Measurements from ENCODE around the gene STAB1.

GRCh38 chr3:52544937-52545336 lies 49.8 kb downstream of the STAB1 start:
- TF ChIP-seq EZH2 (IDR thresholded peaks at IDR 0.05; ENCODE audit: borderline replicate concordance, low read depth, low read length, severe bottlenecking) (no peak), CTCF (IDR thresholded peaks at IDR 0.05; ENCODE audit: borderline replicate concordance, extremely low read depth, low read length, poor library complexity, severe bottlenecking) (no peak)
